SJSA1 (cell line): ENCODE measurements around the gene METTL16. TPM values are rescaled to one million over a fixed set of nuclear protein-coding genes. Genes with fewer than 3 reads are reported as not detected.
"Not testable (repeated sequence)": the region's sequence is repeated elsewhere in the genome, so short reads cannot be mapped to it uniquely, and the experiment has no call there.

Experiments used
- DNase-seq, 2 experiments: peaks; one replicate each; pipeline ENCODE4 v3.0.0-alpha.2; 2015 to 2020; ENCODE audit warnings: low spot score in 2 of 2, low read depth in 1 of 2
- H3K27ac ChIP-seq: fragments of 250-450 bp; sonication (Bioruptor Pico); 2 replicates; pipeline ENCODE4 v1.5.1; 2020; ENCODE audit warnings: mild to moderate bottlenecking, moderate library complexity
- H3K27me3 ChIP-seq: fragments of 250-450 bp; sonication (Bioruptor Pico); replicated peaks from 2 replicates; pipeline ENCODE4 v1.5.1; 2020; ENCODE audit warnings: mild to moderate bottlenecking, moderate library complexity
- H3K36me3 ChIP-seq: fragments of 250-450 bp; sonication (Bioruptor Pico); 2 replicates; pipeline ENCODE4 v1.5.1; 2020; ENCODE audit warnings: mild to moderate bottlenecking
- H3K4me1 ChIP-seq: fragments of 250-450 bp; sonication (Bioruptor Pico); replicated peaks from 2 replicates; pipeline ENCODE4 v1.6.1; 2021; ENCODE audit warnings: mild to moderate bottlenecking
- H3K4me3 ChIP-seq: fragments of 250-450 bp; sonication (Bioruptor Pico); 2 replicates; pipeline ENCODE4 v1.5.1; 2020; ENCODE audit warnings: mild to moderate bottlenecking
- H3K9me3 ChIP-seq: fragments of 250-450 bp; sonication (Bioruptor Pico); replicated peaks from 2 replicates; pipeline ENCODE4 v1.5.1; 2020; ENCODE audit warnings: mild to moderate bottlenecking
- total RNA-seq: library from RNA; depleted of rRNA; stranded (reverse); fragments of >200 nt; shearing (Covaris generic); gene quantifications from 2 replicates; pipeline ENCODE4 v1.2.3, GENCODE V29; 2014; rRNA removed

Gene METTL16, protein sequence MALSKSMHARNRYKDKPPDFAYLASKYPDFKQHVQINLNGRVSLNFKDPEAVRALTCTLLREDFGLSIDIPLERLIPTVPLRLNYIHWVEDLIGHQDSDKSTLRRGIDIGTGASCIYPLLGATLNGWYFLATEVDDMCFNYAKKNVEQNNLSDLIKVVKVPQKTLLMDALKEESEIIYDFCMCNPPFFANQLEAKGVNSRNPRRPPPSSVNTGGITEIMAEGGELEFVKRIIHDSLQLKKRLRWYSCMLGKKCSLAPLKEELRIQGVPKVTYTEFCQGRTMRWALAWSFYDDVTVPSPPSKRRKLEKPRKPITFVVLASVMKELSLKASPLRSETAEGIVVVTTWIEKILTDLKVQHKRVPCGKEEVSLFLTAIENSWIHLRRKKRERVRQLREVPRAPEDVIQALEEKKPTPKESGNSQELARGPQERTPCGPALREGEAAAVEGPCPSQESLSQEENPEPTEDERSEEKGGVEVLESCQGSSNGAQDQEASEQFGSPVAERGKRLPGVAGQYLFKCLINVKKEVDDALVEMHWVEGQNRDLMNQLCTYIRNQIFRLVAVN
- 11.5 and 17.3 TPM in 2 replicates for total RNA-seq

DNA sequence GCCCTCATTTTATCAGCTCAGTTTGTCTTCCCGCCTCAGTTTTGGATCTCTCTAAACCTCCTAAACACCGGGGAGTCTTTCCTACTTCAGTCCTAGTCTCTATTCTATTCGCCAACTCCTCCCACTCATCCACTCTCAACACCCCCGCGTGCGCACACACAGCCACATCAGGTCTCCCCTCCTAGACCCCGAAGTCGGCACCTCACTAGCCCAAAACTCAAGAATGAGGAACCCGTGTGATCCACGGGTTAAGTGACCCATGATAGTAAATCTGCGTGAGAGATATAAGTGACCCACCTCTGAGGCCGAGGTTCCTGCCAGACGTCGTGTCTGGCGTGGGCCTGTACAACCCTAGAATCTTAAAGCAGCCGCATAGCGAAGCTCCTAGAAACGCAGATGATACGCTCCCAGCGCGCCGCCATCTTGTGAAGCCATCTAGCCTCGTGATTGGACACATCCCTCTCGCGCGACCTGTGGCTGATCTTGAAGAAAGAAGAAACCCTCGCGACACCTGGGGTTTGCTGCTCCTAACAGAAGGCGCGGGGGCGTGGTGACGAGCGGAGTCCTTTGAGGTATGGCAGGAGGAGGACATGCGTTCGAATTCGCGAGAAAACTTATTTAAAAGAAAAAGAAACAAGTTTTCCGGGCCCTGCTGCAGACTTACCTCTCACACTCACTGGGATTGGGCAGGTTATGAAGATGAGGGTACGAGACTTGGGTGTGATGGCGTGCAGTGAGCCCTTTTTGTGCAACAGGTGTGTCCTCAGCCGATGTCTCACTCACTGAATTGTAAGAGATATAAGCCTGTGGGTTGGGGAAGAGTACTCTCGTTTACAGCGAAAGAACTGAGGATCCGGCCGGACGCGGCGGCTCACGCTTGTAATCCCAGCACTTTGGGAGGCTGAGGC lies at the start of gene METTL16:
Gene METTL16 (minus strand): TSS at position 427 of the 908 bp plus-strand sequence. CDS start 9,557 bp downstream, outside the sequence.
- Histone ChIP-seq H3K4me1 (peaks cover 9% of the 10 kb centered on the region), H3K27me3 (no peaks in the 10 kb centered on the region), H3K36me3 (peaks cover 2% of the 10 kb centered on the region; the same call in 1 of the 2 replicates), H3K4me3 (peak within 1 kb of the TSS; percentile 56), H3K9me3 (no peaks in the 10 kb centered on the region), H3K27ac (peak within 1 kb of the TSS; percentile 77)
- peak; percentile 93 to 97 for DNase-seq

DNA sequence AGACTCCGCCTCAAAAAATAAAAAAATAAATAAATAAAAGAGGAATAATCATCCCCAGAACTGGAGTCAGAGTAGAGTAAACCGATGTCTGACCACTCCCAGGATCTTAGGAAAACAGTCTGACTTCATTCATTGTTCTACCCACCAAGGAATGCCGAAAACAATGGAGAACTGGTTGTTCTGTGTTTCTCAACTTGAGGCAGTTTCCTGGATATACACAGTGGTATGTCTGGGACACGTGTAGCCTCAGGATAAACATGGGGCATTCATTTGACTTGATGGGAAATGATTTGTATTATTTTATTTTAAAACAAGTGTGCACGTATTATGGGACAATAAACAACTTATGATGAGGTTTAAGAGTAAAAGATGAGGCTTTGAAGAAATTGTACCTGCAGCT lies 49.0 kb upstream of the METTL16 start:
- no peaks in the 10 kb centered on the region for H3K36me3 ChIP-seq
- H3K27me3 ChIP-seq, result no peaks in the 10 kb centered on the region

DNA sequence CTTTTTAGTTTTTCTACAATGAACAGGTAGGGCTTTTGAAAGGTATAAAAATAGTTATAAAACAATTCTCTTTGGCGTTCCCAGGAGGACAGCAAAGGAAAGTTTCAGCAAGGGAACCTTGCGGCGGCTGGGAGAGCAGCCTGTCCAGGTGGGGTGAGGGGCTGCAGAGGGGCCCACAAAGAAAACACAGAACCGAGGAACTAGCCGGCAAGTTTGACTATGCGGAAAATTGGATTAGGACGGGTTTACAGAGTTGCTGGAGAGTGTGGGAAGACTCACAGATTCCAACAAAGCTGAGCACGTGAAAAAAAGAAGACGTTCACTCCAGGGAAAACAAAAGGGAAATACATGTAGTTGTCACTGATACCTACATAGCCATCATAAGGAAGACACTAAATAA lies 40.2 kb upstream of the METTL16 start:
- H3K4me1 ChIP-seq, result no peaks in the 10 kb centered on the region
- no peaks in the 10 kb centered on the region for H3K27me3 ChIP-seq
- DNase-seq, result no peak
- H3K36me3 ChIP-seq, result no peaks in the 10 kb centered on the region
- no peaks in the 10 kb centered on the region for H3K9me3 ChIP-seq
- H3K27ac ChIP-seq, result no peak overlapping the region
- no peak overlapping the region for H3K4me3 ChIP-seq

More for the DNA sequence above, 49.0 kb upstream of the METTL16 start:
- Histone ChIP-seq H3K27ac (no peak overlapping the region), H3K4me3 (no peak overlapping the region), H3K9me3 (no peaks in the 10 kb centered on the region), H3K4me1 (peaks cover 8% of the 10 kb centered on the region)
- DNase-seq, result peak in 1 of 2 experiments; percentile 28

DNA sequence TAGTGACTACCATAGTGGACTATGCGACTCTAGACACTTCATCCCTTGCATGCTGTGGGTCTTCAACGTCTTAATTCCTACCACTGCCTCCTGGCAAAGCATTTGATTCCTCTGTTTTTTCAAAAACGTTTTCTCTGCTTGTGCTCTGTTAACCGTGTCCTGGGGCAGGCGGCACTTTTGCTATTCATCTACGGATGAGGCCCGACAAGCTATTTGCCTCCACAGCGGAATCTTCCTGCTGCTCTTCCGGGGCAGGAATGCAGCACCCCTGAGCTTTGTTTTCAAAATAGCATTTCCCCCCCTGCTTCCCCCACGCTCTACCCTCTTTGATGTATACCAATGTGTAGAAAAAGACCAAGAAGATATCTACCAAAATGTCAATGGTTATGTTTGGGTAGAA lies 39.8 kb upstream of the METTL16 start:
- H3K36me3 ChIP-seq, result no peaks in the 10 kb centered on the region
- no peaks in the 10 kb centered on the region for H3K4me1 ChIP-seq
- DNase-seq, result no peak
- H3K4me3 ChIP-seq, result no peak overlapping the region
- H3K27ac ChIP-seq, result no peak overlapping the region
- H3K9me3 ChIP-seq, result no peaks in the 10 kb centered on the region
- H3K27me3 ChIP-seq, result no peaks in the 10 kb centered on the region

DNA sequence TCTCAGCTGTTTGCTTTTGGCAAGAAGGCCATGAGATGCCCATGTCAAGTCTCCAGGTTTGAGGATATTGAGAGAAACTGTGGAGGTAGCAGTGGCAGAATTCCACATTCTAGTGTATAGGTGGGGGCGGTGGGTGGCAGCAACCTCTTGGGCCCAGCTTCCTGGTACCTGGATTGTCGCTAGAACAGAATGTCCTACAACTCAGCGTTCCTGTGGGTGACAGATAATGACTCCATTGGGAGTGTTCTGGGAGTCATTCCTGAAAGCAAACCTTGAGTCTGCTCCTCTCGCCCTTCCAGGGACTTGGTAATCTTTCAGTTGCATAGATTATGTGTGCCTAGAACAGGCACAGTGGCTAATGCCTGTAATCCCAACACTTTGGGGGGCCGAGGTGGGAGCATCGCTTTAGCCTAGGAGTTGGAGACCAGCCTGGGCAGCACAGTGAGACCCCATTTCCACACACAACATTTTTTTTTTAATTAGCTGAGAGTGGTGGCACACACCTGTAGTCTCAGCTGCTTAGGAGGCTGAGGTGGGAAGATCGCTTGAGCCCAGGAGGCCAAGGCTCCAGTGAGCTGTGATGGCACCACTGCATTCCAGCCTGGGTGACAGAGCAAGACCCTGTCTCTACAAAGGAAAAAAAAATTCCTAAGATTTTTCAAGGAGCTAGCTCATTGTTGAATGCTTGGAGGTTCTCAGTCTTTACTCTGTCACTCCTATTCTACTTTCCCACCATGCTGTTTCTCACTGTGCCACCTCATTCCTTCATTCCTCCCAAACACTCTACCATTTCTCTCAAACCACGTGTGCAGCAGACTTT lies 37.9 kb upstream of the METTL16 start:
- Histone ChIP-seq H3K4me1 (no peaks in the 10 kb centered on the region), H3K27me3 (no peaks in the 10 kb centered on the region), H3K36me3 (no peaks in the 10 kb centered on the region), H3K4me3 (no peak overlapping the region), H3K9me3 (no peaks in the 10 kb centered on the region), H3K27ac (no peak overlapping the region)
- peak in 1 of 2 experiments; percentile 2 for DNase-seq

DNA sequence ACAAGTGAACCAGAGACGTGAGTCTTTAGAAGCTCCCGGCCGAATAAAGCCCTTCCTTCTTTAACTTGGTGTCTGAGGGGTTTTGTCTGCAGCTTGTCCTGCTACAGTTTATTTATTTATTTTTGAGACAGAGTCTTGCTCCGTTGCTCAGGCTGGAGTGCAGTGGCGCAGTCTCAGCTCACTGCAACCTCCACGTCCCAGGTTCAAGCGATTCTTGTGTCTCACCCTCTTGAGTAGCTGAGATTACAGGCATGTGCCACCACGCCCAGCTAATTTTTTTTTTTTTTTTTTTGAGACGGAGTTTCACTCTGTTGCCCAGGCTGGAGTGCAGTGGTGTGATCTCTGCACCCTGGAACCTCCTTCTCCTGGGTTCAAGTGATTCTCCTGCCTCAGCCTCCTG lies 36.3 kb upstream of the METTL16 start:
- H3K36me3 ChIP-seq, H3K27ac ChIP-seq, H3K4me3 ChIP-seq, H3K9me3 ChIP-seq, H3K27me3 ChIP-seq, H3K4me1 ChIP-seq, DNase-seq: not testable (repeated sequence)

DNA sequence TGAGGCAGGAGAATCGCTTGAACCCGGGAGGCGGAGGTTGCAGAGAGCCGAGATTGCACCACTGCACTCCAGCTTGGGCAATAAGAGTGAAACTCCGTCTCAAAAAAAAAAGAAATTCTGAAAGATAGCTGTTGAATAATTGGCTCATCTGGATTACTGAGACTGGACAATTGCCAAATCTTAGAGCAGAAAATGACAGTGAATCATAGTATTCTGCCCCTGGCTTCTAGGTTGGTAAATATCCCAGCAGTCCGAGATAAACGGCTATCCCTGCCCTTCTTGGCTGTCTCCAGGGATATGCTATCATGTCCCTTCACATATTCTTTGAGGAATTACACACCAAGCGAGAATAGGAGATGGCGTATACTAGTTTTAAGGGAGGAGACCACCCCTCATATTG lies 35.5 kb upstream of the METTL16 start:
- DNase-seq, result no peak
- no peaks in the 10 kb centered on the region for H3K9me3 ChIP-seq
- H3K4me3 ChIP-seq, result no peak overlapping the region
- no peaks in the 10 kb centered on the region for H3K36me3 ChIP-seq
- H3K4me1 ChIP-seq, result no peaks in the 10 kb centered on the region
- H3K27me3 ChIP-seq, result no peaks in the 10 kb centered on the region
- no peak overlapping the region for H3K27ac ChIP-seq

DNA sequence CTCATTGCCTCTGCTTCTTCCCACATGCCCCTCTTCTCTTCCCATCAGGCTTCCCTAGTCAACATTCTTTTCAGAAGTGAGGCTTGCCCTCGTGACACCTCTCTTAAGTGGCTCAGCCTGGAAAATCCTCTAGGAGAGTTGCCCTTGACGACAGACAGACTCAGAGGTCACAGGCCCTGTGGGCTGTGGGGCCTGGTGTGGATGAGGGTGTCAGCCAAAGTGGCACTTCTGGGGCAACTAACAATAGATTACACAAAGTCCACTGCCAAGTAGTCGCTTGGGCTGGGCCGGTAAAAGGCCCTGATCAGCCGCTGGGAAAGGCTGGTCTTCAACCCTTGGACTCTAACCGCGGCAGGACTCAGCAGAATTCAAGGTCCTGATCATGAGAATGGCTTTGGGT lies 33.7 kb upstream of the METTL16 start:
- Histone ChIP-seq H3K27me3 (no peaks in the 10 kb centered on the region), H3K36me3 (no peaks in the 10 kb centered on the region), H3K27ac (no peak overlapping the region), H3K4me3 (no peak overlapping the region), H3K9me3 (no peaks in the 10 kb centered on the region), H3K4me1 (no peaks in the 10 kb centered on the region)
- DNase-seq, result no peak

DNA sequence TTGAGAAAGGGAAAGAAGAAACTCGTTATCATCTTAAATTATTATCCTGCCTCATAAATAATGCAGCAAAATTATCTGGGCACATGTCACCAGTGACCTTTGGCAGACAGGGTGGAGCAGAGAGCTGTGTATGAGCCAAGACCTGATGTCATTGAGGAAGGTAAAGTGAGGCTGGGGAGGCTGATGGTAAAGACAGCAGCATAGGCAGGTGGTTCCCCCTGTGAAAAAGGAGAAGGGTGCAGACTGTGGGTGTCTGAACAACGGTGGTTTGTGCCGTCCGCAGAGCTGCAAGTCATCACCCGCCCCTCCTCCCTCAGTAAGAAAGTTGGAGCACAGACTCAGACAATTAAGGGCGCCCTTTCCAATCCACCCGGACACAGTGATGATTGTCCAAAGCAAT lies 30.8 kb upstream of the METTL16 start:
- no peak overlapping the region for H3K27ac ChIP-seq
- H3K4me3 ChIP-seq, result no peak overlapping the region
- no peaks in the 10 kb centered on the region for H3K9me3 ChIP-seq
- no peaks in the 10 kb centered on the region for H3K4me1 ChIP-seq
- no peaks in the 10 kb centered on the region for H3K36me3 ChIP-seq
- no peak for DNase-seq
- H3K27me3 ChIP-seq, result no peaks in the 10 kb centered on the region

DNA sequence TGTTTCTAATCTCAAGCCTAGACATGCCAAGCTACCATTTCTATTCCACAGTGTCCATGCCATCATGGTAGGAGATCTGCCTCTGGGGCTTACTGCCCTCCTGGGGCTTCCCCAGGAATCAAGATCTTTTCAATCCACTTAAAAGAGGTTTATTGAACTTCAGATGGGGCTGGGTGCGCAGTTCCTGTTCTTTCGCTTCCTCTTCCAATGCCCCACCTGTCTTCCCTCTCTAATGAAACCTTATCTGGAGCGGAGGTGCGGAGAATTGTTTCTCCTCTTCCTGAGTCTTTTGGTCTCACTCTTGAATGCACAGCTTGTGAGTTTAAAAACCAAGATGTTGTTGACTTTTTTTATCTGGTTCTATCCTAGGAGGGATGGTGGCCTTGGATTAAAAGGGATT lies 30.4 kb upstream of the METTL16 start:
- H3K4me1 ChIP-seq, result no peaks in the 10 kb centered on the region
- no peak for DNase-seq
- H3K9me3 ChIP-seq, result no peaks in the 10 kb centered on the region
- no peaks in the 10 kb centered on the region for H3K27me3 ChIP-seq
- H3K4me3 ChIP-seq, result no peak overlapping the region
- no peak overlapping the region for H3K27ac ChIP-seq
- H3K36me3 ChIP-seq, result no peaks in the 10 kb centered on the region

DNA sequence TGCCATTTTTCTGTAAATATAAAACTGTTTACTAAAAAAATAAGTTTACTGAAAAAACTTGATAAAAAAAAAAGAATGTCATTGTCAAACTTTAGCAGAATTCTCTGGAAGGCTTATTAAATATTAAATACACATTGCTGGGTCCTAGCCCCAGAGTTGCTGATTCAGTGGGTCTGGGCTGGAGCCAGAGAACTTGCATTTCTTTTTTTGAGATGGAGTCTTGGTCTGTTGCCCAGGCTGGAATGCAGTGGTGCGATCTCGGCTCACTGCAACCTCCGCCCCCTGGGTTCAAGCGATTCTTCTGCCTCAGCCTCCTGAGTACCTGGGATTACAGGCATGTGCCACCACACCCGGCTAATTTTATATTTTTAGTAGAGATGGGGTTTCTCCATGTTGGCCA lies 25.9 kb upstream of the METTL16 start:
- not testable (repeated sequence) for H3K27ac ChIP-seq, H3K27me3 ChIP-seq, H3K4me1 ChIP-seq, DNase-seq, H3K9me3 ChIP-seq, H3K4me3 ChIP-seq, H3K36me3 ChIP-seq

DNA sequence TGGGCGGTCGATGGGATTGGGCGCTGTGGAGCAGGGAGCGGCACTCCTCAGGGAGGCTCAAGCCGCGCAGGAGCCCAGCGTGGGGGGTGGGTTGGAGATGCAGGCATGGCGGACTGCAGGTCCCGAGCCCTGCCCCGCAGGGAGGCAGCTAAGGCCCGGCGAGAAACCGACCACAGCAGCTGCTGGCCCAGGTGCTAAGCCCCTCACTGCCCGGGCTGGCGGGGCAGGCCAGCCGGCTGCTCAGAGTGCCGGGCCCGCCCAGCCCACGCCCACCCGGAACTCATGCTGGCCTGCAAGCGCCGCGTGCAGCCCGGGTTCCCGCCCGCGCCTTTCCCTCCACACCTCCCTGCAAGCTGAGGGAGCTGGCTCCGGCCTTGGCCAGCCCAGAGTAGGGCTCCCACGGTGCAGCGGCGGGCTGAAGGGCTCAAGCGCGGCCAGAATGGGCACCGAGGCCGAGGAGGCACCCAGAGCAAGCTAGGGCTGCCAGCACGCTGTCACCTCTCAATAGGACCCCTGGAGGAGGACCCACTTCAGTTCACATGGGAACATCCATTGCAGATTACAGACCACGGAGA lies 20.5 kb upstream of the METTL16 start:
- Histone ChIP-seq H3K4me3 (no peak overlapping the region), H3K27me3 (no peaks in the 10 kb centered on the region), H3K27ac (no peak overlapping the region), H3K36me3 (no peaks in the 10 kb centered on the region), H3K9me3 (no peaks in the 10 kb centered on the region), H3K4me1 (no peaks in the 10 kb centered on the region)
- no peak for DNase-seq
